Activated naive CD4-positive, alpha-beta T cell treated with anti-CD3 and anti-CD28 coated beads, Interleukin-2, amount 10 ng/mL, durations not matched to agents 7 days and 5 days (primary cell): ENCODE data around the gene DDX51.
A peak's percentile ranks its signal among the peaks of the same experiment; 100 is the strongest.

ENCODE experiments used
- CTCF ChIA-PET: fragments of 350-600 bp; sonication (Branson Sonifier 250); formaldehyde crosslinking; loops from one replicate; lab custom pipeline; 2021; ENCODE audit warnings: antibody characterized with exemption; lab: Charles Lee
- DNase-seq: peaks from one replicate; pipeline ENCODE4 v3.0.0-alpha.2; 2020
- H3K27ac Mint-ChIP-seq: one replicate; pipeline ENCODE4 v1.8.0; 2021; ENCODE audit warnings: mild to moderate bottlenecking, moderate library complexity, mixed read lengths
- H3K27me3 Mint-ChIP-seq: one replicate; pipeline ENCODE4 v1.8.0; 2021; ENCODE audit warnings: mild to moderate bottlenecking, mixed read lengths
- H3K36me3 Mint-ChIP-seq: one replicate; pipeline ENCODE4 v1.8.0; 2021; ENCODE audit warnings: mixed read lengths
- H3K4me1 Mint-ChIP-seq: one replicate; pipeline ENCODE4 v1.8.0; 2021; ENCODE audit warnings: mixed read lengths
- H3K4me3 Mint-ChIP-seq: one replicate; pipeline ENCODE4 v1.8.0; 2021; ENCODE audit warnings: mild to moderate bottlenecking, moderate library complexity, mixed read lengths
- H3K9me3 Mint-ChIP-seq: one replicate; pipeline ENCODE4 v1.8.0; 2021; ENCODE audit warnings: mixed read lengths

Gene DDX51, protein sequence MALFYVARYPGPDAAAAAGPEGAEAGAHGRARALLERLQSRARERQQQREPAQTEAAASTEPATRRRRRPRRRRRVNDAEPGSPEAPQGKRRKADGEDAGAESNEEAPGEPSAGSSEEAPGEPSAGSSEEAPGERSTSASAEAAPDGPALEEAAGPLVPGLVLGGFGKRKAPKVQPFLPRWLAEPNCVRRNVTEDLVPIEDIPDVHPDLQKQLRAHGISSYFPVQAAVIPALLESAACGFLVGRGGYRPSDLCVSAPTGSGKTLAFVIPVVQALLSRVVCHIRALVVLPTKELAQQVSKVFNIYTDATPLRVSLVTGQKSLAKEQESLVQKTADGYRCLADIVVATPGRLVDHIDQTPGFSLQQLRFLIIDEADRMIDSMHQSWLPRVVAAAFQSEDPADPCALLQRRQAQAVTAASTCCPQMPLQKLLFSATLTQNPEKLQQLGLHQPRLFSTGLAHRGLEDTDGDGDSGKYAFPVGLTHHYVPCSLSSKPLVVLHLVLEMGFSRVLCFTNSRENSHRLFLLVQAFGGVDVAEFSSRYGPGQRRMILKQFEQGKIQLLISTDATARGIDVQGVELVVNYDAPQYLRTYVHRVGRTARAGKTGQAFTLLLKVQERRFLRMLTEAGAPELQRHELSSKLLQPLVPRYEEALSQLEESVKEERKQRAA

DNA sequence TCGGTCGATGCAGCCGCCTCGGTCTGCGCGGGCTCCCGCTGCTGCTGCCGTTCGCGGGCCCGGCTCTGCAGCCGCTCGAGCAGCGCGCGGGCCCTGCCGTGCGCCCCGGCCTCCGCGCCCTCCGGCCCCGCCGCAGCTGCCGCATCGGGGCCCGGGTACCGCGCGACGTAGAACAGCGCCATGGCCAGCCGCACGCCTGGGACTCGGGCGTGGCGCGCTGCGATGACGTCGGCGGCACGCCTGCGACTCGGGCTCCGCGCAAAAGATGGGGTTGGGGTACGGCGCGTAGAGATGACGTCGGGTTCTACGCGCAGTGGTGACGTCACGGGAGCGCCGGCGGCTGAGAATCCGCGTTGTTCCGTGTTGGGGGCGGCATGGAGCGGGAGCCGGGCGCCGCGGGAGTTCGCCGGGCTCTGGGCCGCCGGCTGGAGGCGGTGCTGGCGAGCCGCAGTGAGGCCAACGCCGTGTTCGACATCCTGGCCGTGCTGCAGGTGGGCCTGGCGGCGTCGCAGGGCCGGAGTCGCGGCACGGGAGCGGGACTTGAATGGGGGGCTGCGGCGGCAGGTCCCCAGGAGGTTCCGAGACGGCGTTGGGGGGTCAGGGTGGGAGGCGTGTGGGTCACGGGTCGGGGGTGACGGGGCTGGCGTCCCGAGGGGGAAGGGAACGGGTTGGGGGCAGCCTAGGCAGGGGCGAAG, at the start of gene DDX51, which contains the start of gene NOC4L:
TSS of gene DDX51 (minus strand) at position 205 of the 695 bp plus-strand sequence. CDS start at position 182, 23 bp downstream.
TSS of gene NOC4L (plus strand) at position 343 of the 695 bp plus-strand sequence. CDS start at position 375, 32 bp downstream.
- Mint-ChIP-seq H3K27ac (peak within 1 kb of the TSS; percentile 96), H3K36me3 (peaks cover 20% of the 10 kb centered on the region), H3K4me3 (peak within 1 kb of the TSS; percentile 93), H3K9me3 (no peaks in the 10 kb centered on the region), H3K27me3 (peaks cover 8% of the 10 kb centered on the region), H3K4me1 (peaks cover 31% of the 10 kb centered on the region)
- CTCF ChIA-PET, result interaction anchor here (1.0 to 1.3 kb wide), 2 partner anchors 10 to 470 kb away, joined by 3 to 5 read pairs; no protein-coding TSS in a partner anchor
- peak; percentile 95 for DNase-seq

DNA sequence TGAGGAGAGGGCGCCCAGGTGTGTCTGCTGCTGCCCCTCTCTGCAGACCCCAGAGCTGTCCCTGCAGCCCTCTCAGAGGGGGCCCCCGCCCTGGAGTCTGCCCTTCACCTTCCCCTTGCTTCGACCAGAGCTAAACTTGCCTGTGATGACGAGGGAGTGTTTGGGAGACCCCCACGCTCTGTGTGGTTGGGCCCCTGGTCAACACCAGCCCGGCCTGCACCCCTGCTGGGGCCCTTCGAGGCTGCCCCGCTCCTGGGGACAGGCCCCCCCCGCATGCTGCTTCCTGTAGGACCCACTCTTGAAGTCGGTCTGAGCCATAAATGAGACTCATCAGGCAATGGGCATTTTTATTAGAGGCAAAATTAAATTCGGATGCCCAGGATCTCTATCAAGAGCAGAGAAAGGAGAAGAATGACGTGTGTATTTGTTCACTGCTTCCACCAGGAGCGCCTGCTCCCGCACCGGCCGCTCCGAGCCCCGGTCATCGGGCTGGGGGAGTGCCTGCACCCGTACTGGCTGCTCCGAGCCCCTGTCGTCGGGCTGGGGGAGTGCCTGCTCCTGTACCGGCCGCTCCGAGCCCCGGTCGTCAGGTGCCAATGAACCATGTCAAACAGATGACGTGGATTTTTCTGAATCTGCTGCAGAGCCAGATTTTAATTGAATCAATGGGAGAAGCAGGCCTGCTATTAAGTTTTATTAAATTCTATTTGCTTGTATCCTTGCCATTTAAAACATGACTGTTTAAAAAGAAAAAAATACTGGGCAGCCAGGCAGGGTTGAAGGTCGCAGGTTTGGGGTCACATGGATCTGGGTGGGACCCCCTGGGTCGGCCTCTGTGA, 47.8 kb upstream of the DDX51 start:
- H3K4me3 Mint-ChIP-seq, result no peak overlapping the region

DNA sequence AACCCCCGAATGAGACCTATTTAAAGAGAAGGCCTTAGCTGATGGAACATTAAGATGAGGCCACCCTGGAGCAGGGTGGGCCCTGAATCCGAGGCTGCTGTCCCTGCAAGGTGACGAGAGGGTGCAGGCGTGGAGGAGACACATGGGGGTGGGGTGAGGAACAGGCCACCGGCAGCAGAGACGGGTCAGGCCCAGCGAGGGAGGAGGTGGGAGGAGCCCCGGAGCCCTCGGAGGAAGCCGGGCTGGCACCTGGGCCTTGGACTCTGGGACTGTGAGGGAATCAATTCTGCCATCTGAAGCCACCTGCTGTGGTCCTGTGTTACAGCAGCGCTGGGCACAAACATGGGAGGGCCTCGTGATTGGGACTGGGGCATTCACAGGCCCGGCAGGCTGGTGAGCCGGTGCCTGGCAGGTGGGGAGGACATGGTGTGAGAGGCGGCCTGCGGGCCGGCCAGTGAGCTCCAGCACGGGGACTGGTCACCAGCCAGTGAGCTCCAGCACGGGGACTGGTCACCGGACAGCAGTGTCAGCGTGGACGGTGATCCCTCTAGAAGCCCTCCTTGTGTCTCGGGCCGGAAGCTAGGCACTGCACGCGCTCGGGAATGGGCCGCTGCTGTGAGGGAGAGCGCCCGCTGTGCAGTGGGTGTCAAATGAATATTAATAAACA, 46.8 kb upstream of the DDX51 start:
- DNase-seq, result no peak
- Mint-ChIP-seq H3K9me3 (peaks cover 18% of the 10 kb centered on the region), H3K27ac (peak overlapping the region; percentile 62), H3K36me3 (peaks cover 15% of the 10 kb centered on the region), H3K4me3 (peak overlapping the region; percentile 89), H3K4me1 (peaks cover 43% of the 10 kb centered on the region), H3K27me3 (peaks cover 8% of the 10 kb centered on the region)
- CTCF ChIA-PET, result no interaction called here

More for the DNA sequence above, 47.8 kb upstream of the DDX51 start:
- peaks cover 33% of the 10 kb centered on the region for H3K4me1 Mint-ChIP-seq
- H3K36me3 Mint-ChIP-seq, result peaks cover 12% of the 10 kb centered on the region
- no peak for DNase-seq
- H3K27ac Mint-ChIP-seq, result no peak overlapping the region
- H3K9me3 Mint-ChIP-seq, result peaks cover 18% of the 10 kb centered on the region
- CTCF ChIA-PET, result no interaction called here
- peaks cover 8% of the 10 kb centered on the region for H3K27me3 Mint-ChIP-seq

DNA sequence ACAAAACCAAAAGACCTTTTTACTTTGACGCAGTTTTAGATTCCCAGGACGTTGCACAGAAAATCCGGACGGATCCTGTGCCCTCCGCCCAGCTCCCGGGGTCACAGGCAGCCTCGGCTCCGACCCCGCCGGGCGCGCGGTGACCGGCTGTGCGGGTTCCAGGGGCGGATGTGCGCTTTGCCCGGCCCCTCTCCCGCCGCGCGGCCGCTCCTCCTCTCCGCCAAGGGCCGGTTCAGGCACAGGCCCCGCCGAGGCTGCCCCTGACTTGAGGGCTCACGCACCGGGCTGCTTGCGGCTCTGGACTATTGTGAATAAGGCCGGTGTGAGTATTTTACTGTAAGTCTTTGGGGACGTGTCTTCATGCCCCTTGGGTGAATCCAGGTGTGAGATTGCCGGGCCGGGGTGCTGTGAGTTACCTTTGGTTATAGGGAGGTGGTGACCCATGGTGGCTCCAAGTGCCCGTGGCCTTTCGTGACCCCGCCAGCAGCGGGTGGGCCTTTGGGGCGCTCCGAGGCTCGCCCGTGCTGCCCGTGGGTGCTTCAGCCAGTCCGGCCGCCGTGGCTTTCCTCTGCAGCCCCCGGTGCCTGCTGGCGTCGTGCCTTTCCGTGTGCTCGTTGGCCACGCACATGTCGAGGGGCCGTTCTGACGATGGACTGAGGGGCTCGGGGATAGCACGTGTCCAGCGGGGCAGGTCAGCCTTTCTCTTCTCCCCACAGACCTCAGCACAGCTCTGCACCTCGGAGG, 46.1 kb upstream of the DDX51 start:
- DNase-seq, result no peak
- H3K9me3 Mint-ChIP-seq, result peaks cover 23% of the 10 kb centered on the region
- peaks cover 51% of the 10 kb centered on the region for H3K4me1 Mint-ChIP-seq
- H3K27me3 Mint-ChIP-seq, result peaks cover 14% of the 10 kb centered on the region
- CTCF ChIA-PET, result interaction anchor here (0.7 to 1.3 kb wide), 2 partner anchors 12 to 36 kb away, joined by 4 read pairs; no protein-coding TSS in a partner anchor
- H3K27ac Mint-ChIP-seq, result peak overlapping the region; percentile 88
- peaks cover 20% of the 10 kb centered on the region for H3K36me3 Mint-ChIP-seq
- H3K4me3 Mint-ChIP-seq, result peak overlapping the region; percentile 89

DNA sequence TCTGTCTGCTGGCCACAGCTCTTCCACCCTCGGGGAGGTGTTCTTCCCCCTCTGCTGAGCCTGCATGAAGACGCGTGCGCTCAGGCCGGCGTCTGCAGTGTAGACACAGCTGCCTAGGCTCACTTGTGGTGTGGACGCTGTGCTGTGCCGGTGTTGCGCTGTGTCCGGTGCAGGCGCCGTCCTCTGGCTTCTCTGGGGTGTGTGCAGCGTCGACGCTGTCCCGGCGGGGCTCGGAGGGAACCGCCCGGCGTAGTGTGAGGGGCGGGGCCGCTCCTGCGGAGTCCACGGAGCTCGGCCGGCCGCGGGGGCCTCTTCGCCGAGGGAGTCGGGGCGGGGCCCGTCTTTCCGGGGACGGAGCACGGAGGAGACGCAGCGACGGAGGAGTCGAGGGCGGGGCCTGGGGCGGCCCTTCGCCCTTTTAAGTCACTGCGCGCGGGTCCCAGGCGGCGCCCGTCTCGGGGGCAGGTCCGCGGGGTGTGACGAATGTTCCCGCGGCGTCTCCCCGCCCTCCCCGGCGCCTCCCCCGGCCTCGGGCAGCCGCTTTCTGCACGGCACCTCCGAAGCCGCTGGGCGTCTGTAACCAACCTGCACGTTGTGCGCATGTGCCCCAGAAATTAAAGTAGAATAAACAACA, 45.4 kb upstream of the DDX51 start:
- peaks cover 24% of the 10 kb centered on the region for H3K9me3 Mint-ChIP-seq
- H3K27ac Mint-ChIP-seq, result peak overlapping the region; percentile 88
- DNase-seq, result peak; percentile 97
- peaks cover 17% of the 10 kb centered on the region for H3K27me3 Mint-ChIP-seq
- H3K4me1 Mint-ChIP-seq, result peaks cover 54% of the 10 kb centered on the region
- CTCF ChIA-PET, result interaction anchor here (0.7 to 1.4 kb wide), 3 partner anchors 11 to 36 kb away, joined by 3 to 4 read pairs (median 4); no protein-coding TSS in a partner anchor
- H3K4me3 Mint-ChIP-seq, result peak overlapping the region; percentile 89
- peaks cover 22% of the 10 kb centered on the region for H3K36me3 Mint-ChIP-seq

DNA sequence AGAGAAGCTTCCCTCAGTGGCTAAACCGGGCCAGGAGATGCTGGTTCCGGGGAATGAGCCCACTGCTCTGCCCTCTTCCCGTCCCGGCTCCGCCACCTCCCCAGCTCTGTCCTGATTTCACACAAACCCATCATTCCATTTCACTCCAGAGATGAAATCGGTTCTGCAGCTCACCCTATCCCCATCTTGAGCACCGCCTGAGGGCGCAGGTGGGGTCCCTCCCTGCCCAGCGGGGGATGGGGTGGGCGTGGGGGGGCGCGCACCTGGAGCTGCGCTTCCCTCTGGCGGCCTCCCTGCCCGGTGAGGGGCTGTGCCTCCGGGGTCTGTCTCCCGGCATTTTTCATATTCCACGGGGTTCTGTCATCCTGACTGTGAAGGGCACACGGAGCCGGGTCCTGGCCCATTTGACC, 44.8 kb upstream of the DDX51 start:
- peaks cover 54% of the 10 kb centered on the region for H3K4me1 Mint-ChIP-seq
- H3K36me3 Mint-ChIP-seq, result peaks cover 26% of the 10 kb centered on the region
- peak overlapping the region; percentile 88 for H3K27ac Mint-ChIP-seq
- CTCF ChIA-PET, result interaction anchor here (1.3 to 1.4 kb wide), 2 partner anchors 17 to 35 kb away, joined by 3 to 4 read pairs; no protein-coding TSS in a partner anchor
- peaks cover 17% of the 10 kb centered on the region for H3K27me3 Mint-ChIP-seq
- peak overlapping the region; percentile 89 for H3K4me3 Mint-ChIP-seq
- DNase-seq, result no peak
- peaks cover 21% of the 10 kb centered on the region for H3K9me3 Mint-ChIP-seq

DNA sequence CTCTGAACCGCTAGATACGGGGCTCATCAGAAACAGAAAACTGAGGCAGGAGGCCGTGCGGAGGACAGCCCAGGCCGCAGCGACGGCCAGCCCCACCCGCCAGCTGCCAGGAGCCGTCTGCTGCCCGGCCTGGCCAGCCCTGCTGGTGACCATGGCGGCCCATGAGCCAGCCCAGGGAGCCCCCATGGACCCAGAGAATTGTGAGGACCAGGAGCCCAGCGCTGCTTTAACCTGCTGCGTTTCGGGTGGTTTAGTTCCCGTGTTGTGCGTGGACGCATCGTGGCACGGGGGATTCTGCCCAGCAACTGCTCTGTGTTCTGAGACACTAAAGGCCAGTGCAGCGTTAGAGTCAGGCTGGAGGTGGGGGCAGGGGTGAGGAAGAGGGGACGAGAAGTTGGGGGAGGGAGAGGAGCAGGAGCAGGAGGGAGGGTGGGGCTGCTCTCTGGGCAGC, 44.4 kb upstream of the DDX51 start:
- peaks cover 26% of the 10 kb centered on the region for H3K36me3 Mint-ChIP-seq
- peak overlapping the region; percentile 88 for H3K27ac Mint-ChIP-seq
- peaks cover 17% of the 10 kb centered on the region for H3K27me3 Mint-ChIP-seq
- CTCF ChIA-PET, result interaction anchor here (1.3 to 1.4 kb wide), 2 partner anchors 17 to 35 kb away, joined by 3 to 4 read pairs; no protein-coding TSS in a partner anchor
- H3K9me3 Mint-ChIP-seq, result peaks cover 18% of the 10 kb centered on the region
- DNase-seq, result no peak
- H3K4me1 Mint-ChIP-seq, result peaks cover 54% of the 10 kb centered on the region
- H3K4me3 Mint-ChIP-seq, result peak overlapping the region; percentile 89

DNA sequence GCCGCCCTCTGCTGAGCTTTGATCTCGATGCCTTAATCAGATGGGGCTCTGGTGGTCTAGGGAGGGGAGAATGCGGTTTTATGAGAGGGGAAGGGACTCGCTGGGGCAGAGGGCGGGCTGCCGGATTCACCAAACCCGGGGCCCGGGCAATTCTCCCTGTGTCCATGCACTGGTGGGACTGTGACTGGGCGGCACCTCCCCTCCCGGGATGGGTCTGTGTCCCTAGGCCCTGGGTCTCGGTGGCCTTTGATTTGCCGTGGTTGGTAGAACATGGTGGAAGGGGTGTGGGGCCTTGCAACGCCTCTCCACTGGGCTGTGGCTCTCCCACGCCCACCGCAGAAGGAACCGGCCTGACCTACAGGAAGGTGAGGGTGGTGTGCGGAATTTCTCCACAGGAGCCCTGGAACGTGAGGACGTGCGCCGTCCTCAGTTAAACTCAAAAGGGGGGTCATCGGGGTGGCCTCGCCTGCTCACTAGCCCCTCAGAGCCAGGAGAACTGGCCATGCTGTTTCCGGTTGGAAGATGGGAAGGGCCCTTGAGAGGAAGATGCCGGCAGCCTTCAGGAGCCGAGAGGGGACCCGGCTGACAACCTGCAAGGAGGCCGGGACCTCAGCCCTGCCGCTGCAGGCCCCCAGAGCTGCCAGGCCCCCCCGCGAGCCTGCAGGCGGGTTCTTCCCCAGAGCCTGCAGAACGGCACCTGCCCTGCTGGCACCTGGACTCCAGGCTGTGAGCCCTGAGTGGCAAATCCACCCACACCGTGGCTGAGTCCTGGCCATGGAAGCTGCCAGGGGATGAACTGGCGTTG, 43.7 kb upstream of the DDX51 start:
- no peak for DNase-seq
- Mint-ChIP-seq H3K9me3 (peaks cover 15% of the 10 kb centered on the region), H3K27me3 (peaks cover 21% of the 10 kb centered on the region), H3K36me3 (peaks cover 31% of the 10 kb centered on the region), H3K4me1 (peaks cover 56% of the 10 kb centered on the region), H3K4me3 (peak overlapping the region; percentile 89), H3K27ac (peak overlapping the region; percentile 55)
- CTCF ChIA-PET, result no interaction called here

DNA sequence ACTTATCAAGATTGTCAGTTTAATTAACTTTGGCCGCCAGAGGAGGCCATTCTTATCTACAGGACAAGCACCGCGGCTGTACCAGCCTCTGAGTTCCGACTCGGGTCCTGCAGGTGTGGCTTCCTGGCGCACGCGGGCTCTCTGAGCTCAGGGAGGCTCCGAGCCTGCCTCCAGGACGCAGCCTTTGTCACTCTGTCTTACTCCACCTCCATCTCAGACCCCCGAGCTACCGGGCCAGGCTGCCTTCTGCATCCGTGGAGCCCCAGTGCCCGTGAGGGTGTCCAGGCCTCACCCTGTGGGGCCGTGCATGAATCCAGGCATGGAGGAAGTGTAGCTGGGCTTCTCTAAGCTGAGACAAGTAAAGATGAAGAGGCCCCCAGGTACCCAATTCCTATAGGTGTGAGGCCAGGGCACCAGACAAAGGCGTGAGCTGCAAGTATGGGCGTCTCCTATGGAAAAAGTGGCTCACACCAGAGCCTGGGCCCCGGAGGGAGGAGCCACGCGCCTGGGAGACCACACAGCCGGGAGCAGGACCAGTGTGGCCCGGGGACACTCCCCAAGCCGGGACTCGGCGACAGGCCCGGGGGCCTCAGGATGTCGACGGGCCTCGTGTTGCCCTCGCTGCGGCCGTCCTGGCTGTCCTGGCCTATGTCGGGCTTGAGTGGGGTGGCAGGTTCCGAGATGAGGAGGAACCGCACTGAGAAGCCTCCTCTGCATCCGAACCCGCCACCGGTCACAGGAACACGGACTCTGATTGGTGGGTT, 42.9 kb upstream of the DDX51 start:
- CTCF ChIA-PET, result no interaction called here
- Mint-ChIP-seq H3K4me3 (peak overlapping the region; percentile 52), H3K36me3 (peaks cover 34% of the 10 kb centered on the region), H3K27ac (peak overlapping the region; percentile 93), H3K9me3 (peaks cover 18% of the 10 kb centered on the region), H3K4me1 (peaks cover 56% of the 10 kb centered on the region), H3K27me3 (peaks cover 30% of the 10 kb centered on the region)
- DNase-seq, result no peak

DNA sequence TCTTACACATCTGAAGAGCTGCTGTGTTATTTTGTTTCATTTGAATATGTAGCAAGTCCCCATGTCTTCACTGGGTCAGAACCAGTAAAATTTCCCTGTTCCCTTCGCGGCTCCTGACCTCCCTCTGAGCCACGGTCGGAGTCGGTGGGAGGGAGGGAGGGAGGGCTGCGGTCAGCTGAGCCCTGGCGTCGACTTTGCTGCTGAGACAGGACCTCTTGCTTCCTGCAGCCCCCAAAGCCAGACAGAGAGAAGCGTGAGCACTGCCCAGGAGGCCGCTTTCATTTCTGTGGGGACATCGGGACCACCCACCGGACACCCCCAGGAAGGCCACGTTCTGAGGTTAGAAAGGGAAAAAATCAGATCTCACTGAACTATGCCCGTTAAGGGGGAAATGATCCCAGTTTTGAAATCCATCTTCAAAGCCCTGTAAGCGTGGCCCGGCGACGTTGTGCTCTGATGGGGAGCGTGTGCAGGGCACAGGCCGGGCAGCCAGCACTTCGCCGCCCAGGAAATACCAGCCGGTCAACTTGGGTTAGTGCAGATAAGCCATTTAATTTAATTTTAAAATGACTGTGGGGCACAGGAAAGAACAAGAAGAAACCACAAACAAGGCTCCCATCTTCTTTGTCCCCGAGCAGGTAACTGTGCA, 42.2 kb upstream of the DDX51 start:
- peaks cover 56% of the 10 kb centered on the region for H3K4me1 Mint-ChIP-seq
- H3K9me3 Mint-ChIP-seq, result peaks cover 21% of the 10 kb centered on the region
- peak overlapping the region; percentile 93 for H3K27ac Mint-ChIP-seq
- DNase-seq, result no peak
- H3K27me3 Mint-ChIP-seq, result peaks cover 35% of the 10 kb centered on the region
- CTCF ChIA-PET, result interaction anchor here (1.4 kb wide), 1 partner anchor 25 kb away, joined by 4 read pairs; no protein-coding TSS in a partner anchor
- H3K36me3 Mint-ChIP-seq, result peaks cover 34% of the 10 kb centered on the region
- peak overlapping the region; percentile 42 for H3K4me3 Mint-ChIP-seq
